GM12874 (cell line): ENCODE measurements around the gene OR8D1.

Experiments
- TF ChIP-seq, protein P1 (sequence below): IDR thresholded peaks from 2 replicates; pipeline ENCODE4 v1.5.1; 2011; ENCODE audit warnings: low read depth, mild to moderate bottlenecking, control low read depth, low read length, moderate library complexity; ENCODE audit not compliant: insufficient read depth

Gene OR8D1

DNA sequence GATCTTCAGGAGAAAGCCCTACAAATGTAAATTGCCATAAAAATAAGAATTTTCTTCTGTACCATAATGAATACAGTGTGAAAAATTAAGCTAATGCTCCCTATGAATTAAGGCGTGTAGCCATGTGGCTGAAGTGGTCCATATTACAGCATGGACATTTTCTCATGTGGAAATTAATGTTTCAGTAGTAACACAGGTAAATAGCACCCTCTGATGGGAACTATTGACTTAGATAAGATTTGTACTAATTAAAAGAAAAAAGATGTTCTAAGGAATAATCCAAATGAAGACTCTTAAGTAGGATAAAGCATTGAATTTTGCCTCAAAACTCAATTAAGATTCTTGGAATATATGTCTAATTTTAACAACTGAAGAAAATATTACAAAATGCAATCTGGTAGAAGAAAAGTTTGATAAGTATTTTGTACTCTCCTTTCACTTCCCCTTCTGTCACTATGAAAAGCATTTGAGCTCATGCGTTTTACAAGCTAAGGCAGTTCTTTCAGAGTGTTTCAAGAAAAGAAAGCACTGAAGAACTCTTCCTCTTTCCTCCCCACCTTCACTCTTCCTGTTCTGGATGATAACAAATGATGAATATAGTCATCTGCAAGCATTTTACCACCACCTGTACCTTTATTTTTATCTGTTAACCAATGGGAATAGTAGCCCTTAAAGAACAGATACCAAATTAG lies 16.2 kb upstream of the OR8D1 start:
- TF ChIP-seq, protein P1, sequence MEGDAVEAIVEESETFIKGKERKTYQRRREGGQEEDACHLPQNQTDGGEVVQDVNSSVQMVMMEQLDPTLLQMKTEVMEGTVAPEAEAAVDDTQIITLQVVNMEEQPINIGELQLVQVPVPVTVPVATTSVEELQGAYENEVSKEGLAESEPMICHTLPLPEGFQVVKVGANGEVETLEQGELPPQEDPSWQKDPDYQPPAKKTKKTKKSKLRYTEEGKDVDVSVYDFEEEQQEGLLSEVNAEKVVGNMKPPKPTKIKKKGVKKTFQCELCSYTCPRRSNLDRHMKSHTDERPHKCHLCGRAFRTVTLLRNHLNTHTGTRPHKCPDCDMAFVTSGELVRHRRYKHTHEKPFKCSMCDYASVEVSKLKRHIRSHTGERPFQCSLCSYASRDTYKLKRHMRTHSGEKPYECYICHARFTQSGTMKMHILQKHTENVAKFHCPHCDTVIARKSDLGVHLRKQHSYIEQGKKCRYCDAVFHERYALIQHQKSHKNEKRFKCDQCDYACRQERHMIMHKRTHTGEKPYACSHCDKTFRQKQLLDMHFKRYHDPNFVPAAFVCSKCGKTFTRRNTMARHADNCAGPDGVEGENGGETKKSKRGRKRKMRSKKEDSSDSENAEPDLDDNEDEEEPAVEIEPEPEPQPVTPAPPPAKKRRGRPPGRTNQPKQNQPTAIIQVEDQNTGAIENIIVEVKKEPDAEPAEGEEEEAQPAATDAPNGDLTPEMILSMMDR = no peak

- TF ChIP-seq, protein P1 = no peak
Observed at GRCh38 chr11:124327775-124328174, 14.0 kb upstream of the OR8D1 start.

GRCh38 chr11:124322356-124322755 lies 8.6 kb upstream of the OR8D1 start:
- TF ChIP-seq, protein P1 = no peak

DNA sequence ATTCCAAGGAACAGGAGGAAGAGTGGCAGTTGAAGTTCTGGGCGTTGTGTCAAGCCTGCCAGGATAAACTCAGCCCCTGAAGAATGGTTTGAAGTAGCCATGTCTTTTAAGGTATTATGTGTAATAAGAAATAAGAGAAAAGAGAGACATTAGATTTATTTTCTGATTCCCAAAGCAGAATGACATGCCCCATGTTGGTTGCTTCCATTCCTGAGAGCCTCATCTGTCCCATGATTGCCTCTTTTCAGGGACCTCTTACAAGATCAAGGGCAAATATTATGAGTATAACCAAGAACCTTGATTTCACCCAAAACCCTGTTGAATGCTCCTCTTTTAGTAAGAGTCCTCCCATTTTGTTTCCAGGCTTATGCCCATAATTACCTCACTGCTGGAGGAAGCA lies 6.3 kb upstream of the OR8D1 start, which contains the start of gene OR8D2:
Gene OR8D2, minus strand, starts transcription at position 101 of the 400 bp plus-strand sequence. Its CDS starts 0 bp downstream, at position 101.
- TF ChIP-seq, protein P1 = no peak

- TF ChIP-seq, protein P1 = no peak
Observed at GRCh38 chr11:124315052-124315451, 1.3 kb upstream of the OR8D1 start.

DNA sequence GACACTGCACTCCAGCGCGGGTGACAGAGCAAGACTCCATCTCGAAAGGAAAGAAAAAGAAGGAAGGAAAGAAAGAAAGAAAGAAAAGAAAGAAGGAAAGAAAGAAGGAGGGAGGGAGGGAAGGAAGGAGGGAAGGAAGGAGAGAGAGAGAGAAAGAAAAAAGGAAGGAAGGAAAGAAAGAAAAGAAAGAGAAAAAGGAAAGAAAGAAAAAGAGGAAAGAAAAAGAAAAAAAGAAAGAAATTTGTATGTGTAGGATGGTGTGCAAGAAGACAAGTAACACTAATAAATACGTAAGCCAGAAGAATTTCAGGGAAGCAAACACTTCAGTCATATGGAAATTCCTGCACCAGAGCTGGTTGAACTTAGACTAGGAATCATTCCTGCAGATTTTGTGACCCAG lies 618 bp downstream of the OR8D1 start:
- TF ChIP-seq, protein P1 = no peak

GRCh38 chr11:124311670-124312069 lies 2.1 kb downstream of the OR8D1 start:
- TF ChIP-seq, protein P1 = no peak
